NK-92 (cell line): Measurements from ENCODE around the gene CHCHD4.
"Not testable (repeated sequence)": the region's sequence is repeated elsewhere in the genome, so short reads cannot be mapped to it uniquely, and the experiment has no call there.

Experiments
- DNase-seq: peaks from one replicate; lab custom pipeline; 2025; ENCODE audit not compliant: unreplicated experiment; lab: John Stamatoyannopoulos, UW

The CHCHD4 gene

GRCh38 chr3:14121859-14122258 is 2.8 kb downstream of the CHCHD4 start:
- DNase-seq = no peak

DNA sequence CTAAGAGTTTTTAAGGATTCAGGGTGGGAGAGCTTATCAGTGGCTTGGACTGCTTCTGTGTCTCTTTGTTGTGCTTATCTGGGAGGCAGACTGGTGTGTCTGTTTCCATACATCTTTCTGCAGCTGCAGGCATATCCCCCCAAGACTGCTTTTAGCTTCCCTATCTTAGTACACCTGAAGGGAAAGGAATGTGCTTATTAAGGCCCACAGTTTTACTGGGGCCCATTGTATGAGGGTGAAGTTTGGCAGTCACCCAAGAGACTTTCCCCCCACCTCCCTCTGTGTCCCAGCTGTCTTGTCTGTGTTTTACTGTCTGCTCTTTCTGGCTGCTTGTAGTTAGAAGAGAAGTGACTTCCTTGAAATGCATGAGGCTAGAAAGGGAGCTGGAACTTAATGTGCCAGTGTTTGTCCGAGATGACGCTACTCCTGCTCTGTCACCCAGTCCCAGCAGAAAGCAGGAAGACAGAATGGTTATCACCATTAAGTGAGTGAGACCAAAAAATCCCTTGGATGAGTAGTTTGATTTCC is 3.7 kb downstream of the CHCHD4 start:
- DNase-seq = not testable (repeated sequence)

- no peak for DNase-seq
Observed at GRCh38 chr3:14120111-14120920, 4.4 kb downstream of the CHCHD4 start.

DNA sequence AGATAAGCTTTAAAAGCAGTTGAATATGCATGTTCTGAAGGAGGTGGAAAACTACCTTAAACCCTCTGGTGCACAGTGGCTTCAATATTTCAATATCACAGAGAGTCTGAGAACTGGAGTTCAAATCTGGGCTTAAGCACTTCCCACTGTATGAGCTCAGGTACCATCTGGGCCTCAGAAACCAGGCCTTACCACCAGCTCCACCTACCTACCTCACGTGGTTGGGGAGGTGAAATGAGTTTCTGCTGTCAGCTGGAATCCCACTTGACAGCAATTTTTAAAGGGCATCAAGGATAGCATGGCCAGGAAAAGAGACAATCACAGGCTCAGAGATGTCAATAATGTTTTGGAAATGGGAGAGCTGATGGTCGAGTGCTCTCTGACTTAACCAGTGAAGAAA is 5.0 kb downstream of the CHCHD4 start:
- no peak for DNase-seq

GRCh38 chr3:14118400-14119381 is 6.0 kb downstream of the CHCHD4 start:
- DNase-seq = no peak

- DNase-seq = no peak
Observed at GRCh38 chr3:14117468-14118399, 6.9 kb downstream of the CHCHD4 start.

GRCh38 chr3:14113965-14114635 is 10.6 kb downstream of the CHCHD4 start:
- no peak for DNase-seq

- DNase-seq = no peak
Observed at GRCh38 chr3:14110699-14111098, 14.0 kb downstream of the CHCHD4 start.

DNA sequence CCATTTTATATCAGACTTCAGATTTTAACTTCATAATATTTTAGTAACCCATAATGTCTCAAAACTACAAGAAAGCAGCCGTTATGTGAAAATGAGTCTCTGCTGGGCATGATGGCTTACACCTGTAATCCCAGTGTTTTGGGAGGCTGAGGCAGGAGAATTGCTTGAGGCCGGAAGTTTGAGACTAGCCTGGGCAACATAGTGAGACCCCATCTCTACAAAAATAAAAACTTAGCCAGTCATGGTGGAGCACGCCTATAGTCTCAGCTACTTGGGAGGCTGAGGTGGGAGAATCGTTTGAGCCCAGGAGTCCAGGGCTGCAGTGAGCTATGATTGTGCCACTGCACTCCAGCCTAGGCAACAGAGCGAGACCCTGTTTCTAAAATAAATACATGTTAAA is 14.8 kb downstream of the CHCHD4 start:
- DNase-seq = not testable (repeated sequence)

GRCh38 chr3:14097616-14098391 is 26.9 kb downstream of the CHCHD4 start:
- DNase-seq = no peak

GRCh38 chr3:14096742-14097141 is 27.9 kb downstream of the CHCHD4 start:
- DNase-seq = no peak

DNA sequence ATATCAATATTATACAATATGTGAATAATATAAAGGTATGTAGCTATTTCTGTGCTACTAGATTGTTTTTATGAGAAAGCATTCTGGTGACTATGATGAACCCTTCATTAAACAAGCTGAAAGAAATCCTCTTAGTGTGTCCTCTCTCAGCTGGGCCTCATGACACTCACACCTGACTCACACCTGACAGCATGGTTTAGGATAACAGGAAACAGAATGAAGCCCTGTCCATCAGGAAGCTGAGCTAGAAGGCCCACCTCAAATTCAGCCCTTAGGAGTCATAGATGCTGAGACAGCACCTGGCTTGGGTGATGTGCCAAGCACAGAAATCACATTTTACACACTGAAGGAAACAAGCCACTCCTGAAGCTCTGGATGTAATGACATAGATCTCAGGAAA is 30.8 kb downstream of the CHCHD4 start:
- DNase-seq = no peak

DNA sequence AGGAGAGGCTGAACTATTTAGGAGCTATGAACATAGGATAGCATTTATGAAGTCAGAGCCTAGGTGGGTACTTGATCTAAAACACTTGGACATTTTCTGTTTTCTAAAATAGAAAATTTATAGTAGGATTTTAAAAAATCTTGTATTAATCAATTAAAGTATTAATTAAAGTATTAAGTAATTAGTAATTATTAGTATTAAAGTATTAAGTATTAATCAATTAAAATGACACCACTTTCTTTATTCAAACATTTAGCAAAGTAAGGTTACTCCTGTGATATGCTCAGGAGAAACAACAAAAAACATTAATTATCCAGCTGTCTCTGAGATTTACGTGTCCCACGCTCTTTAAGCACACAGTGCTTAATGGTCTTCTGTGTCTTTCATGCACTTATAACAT is 32.2 kb downstream of the CHCHD4 start:
- no peak for DNase-seq

- not testable (repeated sequence) for DNase-seq
Observed at GRCh38 chr3:14091959-14092358, 32.7 kb downstream of the CHCHD4 start.

- not testable (repeated sequence) for DNase-seq
Observed at GRCh38 chr3:14087461-14087860, 37.2 kb downstream of the CHCHD4 start.

DNA sequence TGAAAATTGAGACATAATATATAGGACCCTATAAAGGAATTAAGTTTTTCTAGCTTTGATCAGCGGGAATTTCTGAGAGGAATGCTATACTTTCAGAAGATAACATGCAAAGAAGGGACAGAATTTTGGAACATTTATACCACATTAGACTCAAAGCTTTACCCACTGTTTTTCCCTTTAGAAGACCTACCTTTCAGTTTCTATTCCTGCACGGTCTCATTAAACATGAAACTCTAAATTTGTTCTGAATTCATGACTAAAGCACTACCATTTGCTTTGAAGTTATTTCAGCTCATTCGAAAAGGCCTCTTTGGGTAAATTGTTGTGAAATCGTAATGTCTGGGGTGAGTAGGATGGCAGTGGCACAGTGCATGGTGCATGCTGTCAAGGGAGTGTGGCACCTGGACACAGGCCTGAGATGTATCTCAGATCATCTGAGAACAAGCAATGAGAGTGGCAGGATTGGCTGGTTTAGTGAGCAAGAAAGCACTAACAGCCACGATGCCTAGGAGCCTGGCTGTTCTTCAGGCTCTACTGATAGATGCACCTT is 42.5 kb downstream of the CHCHD4 start:
- no peak for DNase-seq

GRCh38 chr3:14077310-14077709 is 47.4 kb downstream of the CHCHD4 start:
- DNase-seq = no peak

DNA sequence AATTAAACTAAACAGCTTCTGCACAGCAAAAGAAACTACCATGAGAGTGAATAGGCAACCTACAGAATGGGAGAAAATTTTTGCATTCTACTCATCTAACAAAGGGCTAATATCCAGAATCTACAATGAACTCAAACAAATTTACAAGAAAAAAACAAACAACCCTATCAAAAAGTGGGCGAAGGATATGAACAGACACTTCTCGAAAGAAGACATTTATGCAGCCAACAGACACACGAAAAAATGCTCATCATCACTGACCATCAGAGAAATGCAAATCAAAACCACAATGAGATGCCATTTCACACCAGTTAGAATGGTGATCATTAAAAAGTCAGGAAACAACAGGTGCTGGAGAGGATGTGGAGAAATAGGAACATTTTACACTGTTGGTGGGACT is 49.4 kb downstream of the CHCHD4 start:
- DNase-seq = not testable (repeated sequence)

- no peak for DNase-seq
Observed at GRCh38 chr3:14064910-14065309, 59.8 kb downstream of the CHCHD4 start.
